Neural crest cell (in vitro differentiated cells): ENCODE data around the gene CCDC69. TPM values are rescaled to one million over a fixed set of nuclear protein-coding genes. Genes with fewer than 3 reads are reported as not detected.

Experiments used
- DNase-seq: peaks from one replicate; pipeline ENCODE4 v3.0.0; 2021; ENCODE audit warnings: low read depth, mixed read lengths, low spot score
- H3K27ac Mint-ChIP-seq: one replicate; pipeline ENCODE4 v1.8.0; 2021; ENCODE audit warnings: mild to moderate bottlenecking, mixed read lengths; ENCODE audit not compliant: unreplicated experiment
- H3K27me3 Mint-ChIP-seq: 2 replicates; pipeline ENCODE4 v1.8.0; 2021; ENCODE audit warnings: low read depth, mild to moderate bottlenecking, mixed read lengths
- H3K36me3 Mint-ChIP-seq: 2 replicates; pipeline ENCODE4 v1.8.0; 2021; ENCODE audit warnings: low read depth, mild to moderate bottlenecking, mixed read lengths
- H3K4me1 Mint-ChIP-seq: 2 replicates; pipeline ENCODE4 v1.8.0; 2021; ENCODE audit warnings: mixed read lengths
- H3K4me3 Mint-ChIP-seq: one replicate; pipeline ENCODE4 v1.8.0; 2021; ENCODE audit warnings: mild to moderate bottlenecking, mixed read lengths
- H3K9me3 Mint-ChIP-seq: 2 replicates; pipeline ENCODE4 v1.8.0; 2021; ENCODE audit warnings: mixed read lengths
- CTCF ChIP-seq: fragments of 200-600 bp; sonication (generic); conservative IDR thresholded peaks from 2 replicates; pipeline ENCODE4 v1.5.0; 2021; ENCODE audit warnings: antibody characterized with exemption, mild to moderate bottlenecking
- total RNA-seq: library from RNA; stranded (reverse); gene quantifications from 2 replicates; pipeline ENCODE4 v1.2.1, GENCODE V29; 2021

Gene CCDC69
- total RNA-seq, 1 donor from 2014 or later = 1.7 TPM

- TF ChIP-seq CTCF = no peak
- H3K27ac Mint-ChIP-seq = no peak overlapping the region
- no peak for DNase-seq
- no peak overlapping the region for H3K4me3 Mint-ChIP-seq
- peaks cover 2% of the 10 kb centered on the region for H3K9me3 Mint-ChIP-seq
- peaks cover 2% of the 10 kb centered on the region for H3K36me3 Mint-ChIP-seq
- H3K27me3 Mint-ChIP-seq = peaks cover 4% of the 10 kb centered on the region
- H3K4me1 Mint-ChIP-seq = no peaks in the 10 kb centered on the region
Observed at GRCh38 chr5:151196556-151197290, 27.2 kb downstream of the CCDC69 start.

GRCh38 chr5:151195622-151196021, 28.3 kb downstream of the CCDC69 start:
- Mint-ChIP-seq H3K27me3 (no peaks in the 10 kb centered on the region), H3K36me3 (peaks cover 7% of the 10 kb centered on the region), H3K9me3 (peaks cover 6% of the 10 kb centered on the region), H3K27ac (no peak overlapping the region), H3K4me1 (no peaks in the 10 kb centered on the region), H3K4me3 (no peak overlapping the region)
- TF ChIP-seq CTCF = no peak
- DNase-seq = no peak

- peaks cover 10% of the 10 kb centered on the region for H3K36me3 Mint-ChIP-seq
- DNase-seq = no peak
- peaks cover 16% of the 10 kb centered on the region for H3K9me3 Mint-ChIP-seq
- no peak overlapping the region for H3K4me3 Mint-ChIP-seq
- H3K27me3 Mint-ChIP-seq = no peaks in the 10 kb centered on the region
- no peaks in the 10 kb centered on the region for H3K4me1 Mint-ChIP-seq
- TF ChIP-seq CTCF = no peak
- H3K27ac Mint-ChIP-seq = no peak overlapping the region
Observed at GRCh38 chr5:151192626-151193025, 31.3 kb downstream of the CCDC69 start.

GRCh38 chr5:151191661-151192060, 32.2 kb downstream of the CCDC69 start:
- Mint-ChIP-seq H3K27ac (no peak overlapping the region), H3K4me1 (no peaks in the 10 kb centered on the region), H3K36me3 (peaks cover 10% of the 10 kb centered on the region), H3K9me3 (peaks cover 18% of the 10 kb centered on the region), H3K4me3 (no peak overlapping the region), H3K27me3 (no peaks in the 10 kb centered on the region)
- DNase-seq = no peak
- TF ChIP-seq CTCF = no peak

GRCh38 chr5:151189151-151189550, 34.7 kb downstream of the CCDC69 start:
- no peak for TF ChIP-seq CTCF
- Mint-ChIP-seq H3K36me3 (peaks cover 10% of the 10 kb centered on the region), H3K9me3 (peaks cover 18% of the 10 kb centered on the region), H3K4me1 (peaks cover 8% of the 10 kb centered on the region), H3K4me3 (no peak overlapping the region), H3K27me3 (no peaks in the 10 kb centered on the region), H3K27ac (no peak overlapping the region)
- DNase-seq = no peak
